Body of pancreas (tissue), 4 donors: Measurements from ENCODE around the gene ACTL8. TPM values are rescaled to one million over a fixed set of nuclear protein-coding genes. Genes with fewer than 3 reads are reported as not detected.
A peak's percentile ranks its signal among the peaks of the same experiment; 100 is the strongest.
"Not testable (repeated sequence)": the region's sequence is repeated elsewhere in the genome, so short reads cannot be mapped to it uniquely, and the experiment has no call there.

ENCODE experiments used
- ATAC-seq: fragments of 150-250 bp; one replicate; pipeline ENCODE4 v1.9.1; 2016
- DNase-seq, 4 donors: peaks; one replicate each; pipeline ENCODE4 v3.0.0-alpha.2; 2019
- H3K27ac ChIP-seq, 4 donors: fragments of 200-600 bp; sonication (generic); 1 replicate in 3 of 4; 2 replicates in 1 of 4; pipeline versions ENCODE4 v1.5.1 to v1.6.1; 2016 to 2019; ENCODE audit warnings: mild to moderate bottlenecking in 1 of 4, mixed read lengths in 1 of 4, moderate library complexity in 1 of 4
- H3K27me3 ChIP-seq, 2 donors: fragments of 200-600 bp; sonication (generic); one replicate each; pipeline ENCODE4 v1.6.0; 2016; ENCODE audit warnings: mild to moderate bottlenecking in 1 of 2
- H3K36me3 ChIP-seq, 2 donors: fragments of 200-600 bp; sonication (generic); replicated peaks in 1 of 2; 2 replicates each; pipeline ENCODE4 v1.5.1; 2016; ENCODE audit warnings: low read depth in 2 of 2; ENCODE audit not compliant: insufficient read depth in 1 of 2
- H3K4me1 ChIP-seq: fragments of 200-600 bp; sonication (generic); one replicate; pipeline ENCODE4 v1.6.0; 2016
- H3K4me3 ChIP-seq, 2 donors: fragments of 200-600 bp; sonication (generic); 1 replicate in 1 of 2; 2 replicates in 1 of 2; pipeline ENCODE4 v1.5.1; 2016 to 2019
- H3K9me3 ChIP-seq, 3 donors: fragments of 200-600 bp; sonication (generic); 1 replicate in 2 of 3; 2 replicates in 1 of 3; pipeline ENCODE4 v1.5.1; 2016
- CTCF ChIP-seq, 7 experiments: fragments of 450-650 bp in 4 of 7; fragments of 200-600 bp in 3 of 7; sonication (generic) in 3 of 7; IDR thresholded peaks; one replicate each; pipeline ENCODE4 v1.5.1; 2016 to 2019; ENCODE audit warnings: antibody characterized with exemption in 7 of 7
- POLR2A ChIP-seq, 3 donors: fragments of 450-650 bp; IDR thresholded peaks; one replicate each; pipeline ENCODE4 v1.6.1; 2016; ENCODE audit warnings: antibody characterized with exemption in 3 of 3, mild to moderate bottlenecking in 2 of 3
- WGBS, 2 donors: methylation state at CpG; one replicate each; pipeline ENCODE4 v1.1.5; 2017; 5-methylcytosine and 5-hydroxymethylcytosine counted together
- intact Hi-C: fragments of 100-400 bp; cut with DNase I; formaldehyde crosslinking; loops from one replicate; pipeline ENCODE4 v1.15.1; 2023
- total RNA-seq, 2 donors: library from RNA; depleted of rRNA; stranded (reverse); fragments of >200 nt; gene quantifications; one replicate each; pipeline ENCODE4 v1.1.0, GENCODE V29; 2016

ACTL8 gene
- total RNA-seq, 2 donors from 2014 or later = not detected

GRCh38 chr1:17744666-17745478 lies 10.3 kb upstream of the ACTL8 start:
- 74 to 76% methylated on average over 8 to 11 of the region's 11 CpGs for WGBS, 2 donors
- Histone ChIP-seq H3K4me1 (no peaks in the 10 kb centered on the region), H3K9me3 (no peaks in the 10 kb centered on the region), H3K4me3 (no peak overlapping the region), H3K36me3 (no peaks in the 10 kb centered on the region), H3K27ac (no peak overlapping the region), H3K27me3 (no peaks in the 10 kb centered on the region)
- intact Hi-C loops = no loop called here
- DNase-seq = peak in 1 of 4 donors; percentile 13
- TF ChIP-seq POLR2A (IDR thresholded peaks at IDR 0.05) = no peak
- no peak for TF ChIP-seq CTCF (IDR thresholded peaks at IDR 0.05)
- no peak for ATAC-seq

GRCh38 chr1:17745479-17745955 lies 9.6 kb upstream of the ACTL8 start:
- Histone ChIP-seq H3K4me3 (no peak overlapping the region), H3K36me3 (no peaks in the 10 kb centered on the region), H3K9me3 (no peaks in the 10 kb centered on the region), H3K27ac (no peak overlapping the region), H3K4me1 (no peaks in the 10 kb centered on the region), H3K27me3 (no peaks in the 10 kb centered on the region)
- DNase-seq = no peak
- intact Hi-C loops = no loop called here
- TF ChIP-seq CTCF (IDR thresholded peaks at IDR 0.05) (no peak), POLR2A (IDR thresholded peaks at IDR 0.05) (no peak)
- WGBS, 2 donors = 79 to 90% methylated on average over 3 of the region's 3 CpGs
- ATAC-seq = no peak

GRCh38 chr1:17746281-17746680 lies 8.9 kb upstream of the ACTL8 start:
- H3K4me1 ChIP-seq, DNase-seq, H3K4me3 ChIP-seq, H3K36me3 ChIP-seq, H3K27ac ChIP-seq, H3K9me3 ChIP-seq, H3K27me3 ChIP-seq, ATAC-seq, intact Hi-C loops: not testable (repeated sequence)
- WGBS, 2 donors = 71 to 75% methylated on average over 2 of the region's 2 CpGs

GRCh38 chr1:17746920-17747319 lies 8.2 kb upstream of the ACTL8 start:
- Histone ChIP-seq H3K27ac (no peak overlapping the region), H3K36me3 (no peaks in the 10 kb centered on the region), H3K9me3 (no peaks in the 10 kb centered on the region), H3K27me3 (no peaks in the 10 kb centered on the region), H3K4me3 (no peak overlapping the region), H3K4me1 (no peaks in the 10 kb centered on the region)
- intact Hi-C loops = no loop called here
- TF ChIP-seq POLR2A (IDR thresholded peaks at IDR 0.05) = no peak
- no peak for TF ChIP-seq CTCF (IDR thresholded peaks at IDR 0.05)
- no peak for DNase-seq
- ATAC-seq = no peak
- WGBS, 2 donors = 75 to 79% methylated on average over 2 of the region's 2 CpGs

GRCh38 chr1:17750333-17750732 lies 4.8 kb upstream of the ACTL8 start:
- H3K36me3 ChIP-seq = no peaks in the 10 kb centered on the region
- H3K4me1 ChIP-seq = no peaks in the 10 kb centered on the region
- ATAC-seq (no peak), DNase-seq (no peak)
- intact Hi-C loops = no loop called here
- TF ChIP-seq POLR2A (IDR thresholded peaks at IDR 0.05) (no peak), CTCF (IDR thresholded peaks at IDR 0.05) (no peak)
- 71 to 79% methylated on average over 5 of the region's 5 CpGs for WGBS, 2 donors
- no peaks in the 10 kb centered on the region for H3K27me3 ChIP-seq
- H3K4me3 ChIP-seq = no peak overlapping the region
- H3K27ac ChIP-seq = no peak overlapping the region
- peaks cover 0 to 4% (median 2%) of the 10 kb centered on the region in 3 donors for H3K9me3 ChIP-seq
